HG03159 (cell line): ENCODE measurements around the gene SCN1B.

Experiments
- ATAC-seq: cut with Tn5 transposase; IDR thresholded peaks from one replicate; pipeline ENCODE4 v1.9.1; 2021; ENCODE audit warnings: mild to moderate bottlenecking, moderate library complexity; ENCODE audit not compliant: unreplicated experiment

The SCN1B gene

GRCh38 chr19:35070471-35070870 is 40.2 kb downstream of the SCN1B start:
- ATAC-seq = no peak

DNA sequence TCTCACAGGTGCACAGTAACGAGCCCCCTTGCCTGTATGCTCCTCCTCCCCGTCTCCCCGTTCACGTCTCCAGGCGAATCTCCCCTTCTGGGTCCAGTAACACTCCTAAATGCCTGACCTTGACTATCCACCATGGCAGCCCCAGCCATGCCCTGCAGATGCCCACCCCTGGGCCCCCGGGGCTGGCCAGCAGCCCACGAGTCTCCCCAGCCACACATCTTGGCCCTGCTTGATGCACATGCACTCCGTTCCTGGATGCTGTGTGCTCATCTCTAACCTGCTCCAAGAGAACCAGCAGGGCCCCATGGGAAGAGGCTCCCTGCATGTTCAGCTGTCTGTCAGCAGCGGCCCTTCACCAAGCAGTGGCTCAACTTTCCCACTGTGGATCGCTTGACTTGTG is 43.2 kb downstream of the SCN1B start:
- no peak for ATAC-seq

GRCh38 chr19:35073941-35074340 is 43.7 kb downstream of the SCN1B start:
- no peak for ATAC-seq

GRCh38 chr19:35074426-35075201 is 44.3 kb downstream of the SCN1B start:
- no peak for ATAC-seq

GRCh38 chr19:35075202-35076025 is 45.1 kb downstream of the SCN1B start:
- no peak for ATAC-seq

- no peak for ATAC-seq
These were observed 45.7 kb downstream of the SCN1B start for GRCh38 chr19:35076026-35076370.

DNA sequence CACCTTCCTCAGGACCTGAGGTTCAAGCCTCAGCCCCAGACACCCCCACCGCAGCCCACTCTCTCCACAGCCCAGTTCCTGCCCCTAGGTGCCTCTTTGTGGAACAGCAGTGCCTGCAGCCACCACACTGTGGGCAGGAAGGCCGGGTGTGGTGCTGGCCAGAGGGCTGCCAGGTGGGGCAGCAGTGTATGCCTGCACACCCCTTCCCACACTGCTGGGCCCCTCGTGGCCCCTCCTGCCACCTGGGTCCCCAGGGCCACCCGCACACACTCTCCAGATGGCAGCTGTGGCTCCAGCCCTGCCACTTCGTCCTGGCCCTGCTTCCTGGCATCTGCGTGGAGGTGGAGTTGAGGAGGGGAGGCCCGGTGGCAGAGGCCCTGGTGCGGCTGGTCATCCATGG is 46.4 kb downstream of the SCN1B start:
- ATAC-seq = no peak

- ATAC-seq = no peak
These were observed 47.3 kb downstream of the SCN1B start for GRCh38 chr19:35077411-35078223.

- ATAC-seq = no peak
These were observed 49.6 kb downstream of the SCN1B start for GRCh38 chr19:35079826-35080225.

- ATAC-seq = no peak
These were observed 50.4 kb downstream of the SCN1B start for GRCh38 chr19:35080613-35081170.

- ATAC-seq = no peak
These were observed 50.9 kb downstream of the SCN1B start for GRCh38 chr19:35081201-35081600.

- no peak for ATAC-seq
These were observed 53.6 kb downstream of the SCN1B start for GRCh38 chr19:35083691-35084508.

- ATAC-seq = no peak
These were observed 54.2 kb downstream of the SCN1B start for GRCh38 chr19:35084509-35084762.

- peak; percentile 48 for ATAC-seq
These were observed 55.7 kb downstream of the SCN1B start for GRCh38 chr19:35085947-35086346.

DNA sequence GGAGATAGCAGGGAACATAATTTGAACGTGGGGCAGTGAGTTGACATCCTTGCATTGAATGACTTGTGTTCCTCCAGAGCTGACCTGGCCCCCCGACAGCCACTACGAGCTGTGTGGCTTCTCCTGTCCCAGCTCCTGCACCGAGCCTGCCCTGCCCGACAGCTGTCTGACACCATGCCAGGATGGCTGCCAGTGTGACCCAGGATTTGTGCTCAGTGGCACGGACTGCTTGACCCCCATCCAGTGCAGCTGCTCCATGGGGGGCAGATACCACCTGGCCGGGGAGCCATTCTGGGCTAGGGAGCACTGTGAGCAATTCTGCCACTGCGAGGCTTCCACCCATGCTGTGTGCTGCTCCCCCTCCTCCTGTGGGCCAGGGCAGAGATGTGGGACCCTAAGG is 56.2 kb downstream of the SCN1B start:
- no peak for ATAC-seq

DNA sequence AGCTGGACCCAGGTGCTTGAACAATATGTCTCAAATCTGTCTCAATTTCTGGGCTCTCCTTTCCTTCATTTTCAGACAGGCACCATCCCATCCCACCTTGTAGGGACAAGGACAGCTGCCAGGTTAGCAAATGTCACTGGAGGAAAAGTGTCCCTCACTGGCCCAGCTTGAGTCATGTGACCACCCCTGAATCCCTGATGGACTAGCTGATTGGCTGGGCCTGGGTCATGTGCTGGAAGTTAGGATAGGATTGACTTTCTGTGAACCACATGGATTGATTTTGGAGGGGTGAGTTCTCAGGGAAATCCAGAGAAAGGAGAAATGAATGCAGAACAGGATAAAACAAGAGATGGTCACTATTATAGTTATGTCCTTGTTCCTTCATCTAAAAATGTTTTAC is 57.1 kb downstream of the SCN1B start:
- ATAC-seq = no peak

GRCh38 chr19:35088131-35088913 is 58.1 kb downstream of the SCN1B start:
- ATAC-seq = no peak

- no peak for ATAC-seq
These were observed 59.3 kb downstream of the SCN1B start for GRCh38 chr19:35089554-35089953.
